K562 (cell line): Measurements from ENCODE around the gene FHIT. TPM values are rescaled to one million over a fixed set of nuclear protein-coding genes. Genes with fewer than 3 reads are reported as not detected.

Experiments used
- ATAC-seq: fragments of 200-7000 bp; cut with Tn5 transposase; 3 replicates; pipeline ENCODE4 v1.9.1; 2020; ENCODE audit warnings: moderate library complexity
- BruUV-seq: library from RNA; stranded (reverse); fragments of 400-500 nt; replicated peaks from 2 replicates; lab custom pipeline; 2021; lab: Mats Ljungman, UMichigan
- CTCF ChIA-PET: fragments of 300-600 bp; formaldehyde crosslinking; extraction: SDS; loops from one replicate; lab custom pipeline; 2021; ENCODE audit warnings: low intra/inter-chr PET ratio; lab: Yijun Ruan, JAX
- POLR2A ChIA-PET: fragments of 300-600, 350-650 bp; sonication (Branson Sonifier 250); formaldehyde crosslinking; extraction: SDS; loops from one replicate; lab custom pipeline; 2021; ENCODE audit warnings: antibody characterized with exemption, inconsistent platforms; lab: Yijun Ruan, JAX
- DNase-seq, 4 experiments: peaks; one replicate each; pipeline versions ENCODE4 v3.0.0 to v3.0.0-alpha.2; 2011 to 2018; ENCODE audit warnings: low spot score in 3 of 4, mixed read lengths in 3 of 4; ENCODE audit errors: extremely low read depth in 1 of 4
- FAIRE-seq: peaks from 2 replicates; lab custom pipeline; 2011; peaks lifted over from hg19 to GRCh38; lab: Jason Lieb, UNC
- H2AFZ ChIP-seq: 2 replicates; pipeline ENCODE4 v1.6.0; 2011; ENCODE audit warnings: low read depth, low read length, control low read depth, inconsistent platforms
- H3K27ac ChIP-seq: fragments of 200-600 bp; 3 replicates; pipeline ENCODE4 v1.8.0; 2011; ENCODE audit warnings: low read depth, mild to moderate bottlenecking, control low read depth, inconsistent platforms, low read length, moderate library complexity, mixed read lengths; ENCODE audit errors: extremely low read depth
- H3K27me3 ChIP-seq, 2 experiments: fragments of 300-600 bp in 1 of 2; 2 replicates in 1 of 2; 3 replicates in 1 of 2; pipeline versions ENCODE4 v1.6.0 to v1.8.0; 2011; ENCODE audit warnings: inconsistent platforms in 2 of 2, low read length in 2 of 2, mild to moderate bottlenecking in 1 of 2, mixed read lengths in 1 of 2, moderate library complexity in 1 of 2; ENCODE audit not compliant: control insufficient read depth in 2 of 2, insufficient read depth in 2 of 2
- H3K36me3 ChIP-seq: fragments of 300-600 bp; 3 replicates; pipeline ENCODE4 v1.8.0; 2011; ENCODE audit warnings: mild to moderate bottlenecking, low read length, inconsistent platforms; ENCODE audit not compliant: control insufficient read depth, insufficient read depth
- H3K4me1 ChIP-seq, 2 experiments: fragments of 200-600 bp in 1 of 2; replicated peaks in 1 of 2; 2 replicates in 1 of 2; 3 replicates in 1 of 2; pipeline versions ENCODE4 v1.5.1 to v1.8.0; 2011; ENCODE audit warnings: inconsistent platforms in 2 of 2, low read length in 2 of 2, mild to moderate bottlenecking in 1 of 2, mixed read lengths in 1 of 2, moderate library complexity in 1 of 2; ENCODE audit not compliant: control insufficient read depth in 2 of 2, insufficient read depth in 2 of 2
- H3K4me2 ChIP-seq: 2 replicates; pipeline ENCODE4 v1.6.1; 2011; ENCODE audit warnings: low read length, control low read depth, inconsistent platforms, mixed read lengths; ENCODE audit not compliant: insufficient read depth
- H3K4me3 ChIP-seq: fragments of 200-600 bp; sonication (generic), shearing (Covaris generic); 2 replicates; pipeline ENCODE4 v1.5.1; 2016; ENCODE audit warnings: control low read depth, inconsistent platforms
- H3K79me2 ChIP-seq: fragments of 200-600 bp; 3 replicates; pipeline ENCODE4 v1.8.0; 2011; ENCODE audit warnings: low read length, inconsistent platforms; ENCODE audit not compliant: control insufficient read depth, insufficient read depth
- H3K9ac ChIP-seq, 2 experiments: 2 replicates each; pipeline versions ENCODE4 v1.6.0 to v1.6.1; 2011; ENCODE audit warnings: low read depth in 2 of 2, low read length in 2 of 2, control low read depth in 1 of 2, inconsistent platforms in 1 of 2, mild to moderate bottlenecking in 1 of 2, mixed read lengths in 1 of 2; ENCODE audit not compliant: insufficient read depth in 1 of 2
- H3K9me1 ChIP-seq: one replicate; pipeline ENCODE4 v1.6.0; 2011; ENCODE audit warnings: inconsistent platforms, mild to moderate bottlenecking, low read length, moderate library complexity; ENCODE audit not compliant: control insufficient read depth, insufficient read depth
- H3K9me3 ChIP-seq: replicated peaks from 2 replicates; pipeline ENCODE4 v1.5.1; 2011; ENCODE audit warnings: low read depth, low read length, inconsistent platforms; ENCODE audit not compliant: control insufficient read depth, insufficient read depth
- H4K20me1 ChIP-seq: replicated peaks from 2 replicates; pipeline ENCODE4 v1.6.1; 2011; ENCODE audit warnings: low read length, inconsistent platforms, mixed read lengths; ENCODE audit not compliant: control insufficient read depth, insufficient read depth
- KLF1 ChIP-seq: fragments of 450-650 bp; IDR thresholded peaks from 2 replicates; pipeline ENCODE4 v1.6.1; 2016; ENCODE audit warnings: missing genetic modification characterization, missing compliant biosample characterization
- LARP7 ChIP-seq: fragments of 450-650 bp; IDR thresholded peaks from 2 replicates; pipeline ENCODE4 v1.6.1; 2016
- PHF21A ChIP-seq: fragments of 450-650 bp; IDR thresholded peaks from 2 replicates; pipeline ENCODE4 v1.6.1; 2017; ENCODE audit warnings: low read depth, borderline replicate concordance
- ZBTB11 ChIP-seq, 3 experiments: fragments of 200-800 bp in 1 of 3; fragments of 250-450 bp in 1 of 3; fragments of 450-650 bp in 1 of 3; sonication (Bioruptor Pico) in 1 of 3; sonication (Bioruptor generic) in 1 of 3; formaldehyde crosslinking in 1 of 3; IDR thresholded peaks; 2 replicates each; pipeline versions ENCODE4 v1.6.1 to v1.8.0; 2016 to 2022; ENCODE audit warnings: mild to moderate bottlenecking in 2 of 3, missing genetic modification characterization in 2 of 3, missing compliant biosample characterization in 1 of 3, moderate library complexity in 1 of 3
- ZNF124 ChIP-seq: sonication (generic); formaldehyde crosslinking; IDR thresholded peaks from 2 replicates; pipeline ENCODE4 v1.8.1; 2022; ENCODE audit warnings: missing genetic modification reagents
- ZNF311 ChIP-seq: fragments of 250-450 bp; sonication (Bioruptor Pico); IDR thresholded peaks from 2 replicates; pipeline ENCODE4 v1.4.0; 2020; ENCODE audit warnings: mild to moderate bottlenecking, moderate library complexity
- WGBS: fragments of 100-300 bp; shearing (Covaris generic); methylation state at CpG from one replicate; pipeline ENCODE4 v1.1.6; 2016; ENCODE audit warnings: low coverage, mixed read lengths; ENCODE audit not compliant: insufficient coverage; ENCODE audit errors: missing lambda C conversion rate; 5-methylcytosine and 5-hydroxymethylcytosine counted together
- in situ Hi-C: fragments of 300-500 bp; cut with MboI; formaldehyde crosslinking; loops from 4 replicates; pipeline ENCODE4 v1.15.0; 2018; ENCODE audit warnings: inconsistent platforms, mixed read lengths
- intact Hi-C: fragments of 100-400 bp; cut with micrococcal nuclease; formaldehyde crosslinking; loops from 2 replicates; pipeline ENCODE4 v1.14.2; 2022
- polyA plus RNA-seq, 8 experiments: library from polyadenylated mRNA; depleted of rRNA in 4 of 8; stranded (reverse) in 5 of 8; unstranded in 3 of 8; fragments of >200 nt; fragmentation: Nextera tagmentation in 2 of 8; fragmentation: Illumina TruSeq in 1 of 8; extraction: Ambion mirVana in 2 of 8; extraction: Trizol in 1 of 8; gene quantifications; 2 replicates each; pipeline versions ENCODE4 v1.2.1 to v1.2.3, GENCODE V29; 2011 to 2014; ENCODE audit warnings: inconsistent platforms in 1 of 8, missing spikeins in 1 of 8
- total RNA-seq, 7 experiments: library from RNA; depleted of rRNA in 6 of 7; stranded (reverse); fragments of >200 nt in 6 of 7; fragmentation: Illumina TruSeq in 2 of 7; extraction: Trizol in 2 of 7; gene quantifications; 2 replicates each; pipeline versions ENCODE4 v1.2.1 to v1.2.3, GENCODE V29; 2011 to 2021; ENCODE audit warnings: low replicate concordance in 1 of 7
- TF ChIP-seq, protein P1 (sequence below): fragments of 250-450 bp; sonication (Bioruptor Pico); IDR thresholded peaks from 2 replicates; pipeline ENCODE4 v1.5.0; 2021; ENCODE audit warnings: mild to moderate bottlenecking, borderline replicate concordance
- TF ChIP-seq, protein P2 (sequence below): fragments of 450-650 bp; IDR thresholded peaks from 2 replicates; pipeline ENCODE4 v1.6.1; 2016; ENCODE audit warnings: low read depth, mild to moderate bottlenecking, moderate library complexity
- TF ChIP-seq, protein P3 (sequence below): sonication (generic); formaldehyde crosslinking; IDR thresholded peaks from 2 replicates; pipeline ENCODE4 v1.5.0; 2020; ENCODE audit warnings: missing genetic modification reagents

Gene FHIT
- total and polyA plus RNA-seq, 9 of the 15 experiments (the other 6 are each of a cell fraction or from before 2014, with no cell fraction given) = 1.7 to 9.1 (median 4.3) TPM

DNA sequence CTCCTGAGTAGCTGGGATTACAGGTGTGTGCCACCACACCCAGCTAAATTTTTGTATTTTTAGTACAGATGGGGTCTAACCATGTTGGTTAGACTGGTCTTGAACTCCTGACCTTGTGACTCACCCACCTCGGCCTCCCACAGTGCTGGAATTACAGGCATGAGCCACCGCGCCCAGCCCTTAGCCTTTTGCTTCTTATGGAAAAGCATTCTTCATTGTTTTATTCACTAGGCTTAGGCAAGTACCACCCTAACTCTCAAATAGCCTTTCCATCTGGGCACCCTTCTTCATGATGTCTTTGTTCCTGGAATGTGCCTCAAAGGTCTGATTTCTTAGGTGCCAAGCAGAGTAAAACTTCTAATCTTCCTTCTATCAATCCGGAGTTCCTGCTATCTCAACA, 641.8 kb downstream of the FHIT start (continued):
- TF ChIP-seq, protein P1, sequence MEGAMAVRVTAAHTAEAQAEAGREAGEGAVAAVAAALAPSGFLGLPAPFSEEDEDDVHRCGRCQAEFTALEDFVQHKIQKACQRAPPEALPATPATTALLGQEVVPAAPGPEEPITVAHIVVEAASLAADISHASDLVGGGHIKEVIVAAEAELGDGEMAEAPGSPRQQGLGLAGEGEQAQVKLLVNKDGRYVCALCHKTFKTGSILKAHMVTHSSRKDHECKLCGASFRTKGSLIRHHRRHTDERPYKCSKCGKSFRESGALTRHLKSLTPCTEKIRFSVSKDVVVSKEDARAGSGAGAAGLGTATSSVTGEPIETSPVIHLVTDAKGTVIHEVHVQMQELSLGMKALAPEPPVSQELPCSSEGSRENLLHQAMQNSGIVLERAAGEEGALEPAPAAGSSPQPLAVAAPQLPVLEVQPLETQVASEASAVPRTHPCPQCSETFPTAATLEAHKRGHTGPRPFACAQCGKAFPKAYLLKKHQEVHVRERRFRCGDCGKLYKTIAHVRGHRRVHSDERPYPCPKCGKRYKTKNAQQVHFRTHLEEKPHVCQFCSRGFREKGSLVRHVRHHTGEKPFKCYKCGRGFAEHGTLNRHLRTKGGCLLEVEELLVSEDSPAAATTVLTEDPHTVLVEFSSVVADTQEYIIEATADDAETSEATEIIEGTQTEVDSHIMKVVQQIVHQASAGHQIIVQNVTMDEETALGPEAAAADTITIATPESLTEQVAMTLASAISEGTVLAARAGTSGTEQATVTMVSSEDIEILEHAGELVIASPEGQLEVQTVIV (CRISPR knock-in tag) = no peak
- TF ChIP-seq KLF1 (tag) = no peak

- H3K4me1 ChIP-seq = no peaks in the 10 kb centered on the region
- FAIRE-seq = no peak
- ChIA-PET POLR2A (no interaction called here), CTCF (no interaction called here)
- WGBS = 3% methylated on average over 3 of the region's 3 CpGs
- no peak overlapping the region for H3K9ac ChIP-seq
- no peak overlapping the region for H2AFZ ChIP-seq
- intact Hi-C loops (no loop called here), in situ Hi-C loops (no loop called here)
- no peaks in the 10 kb centered on the region for H3K9me1 ChIP-seq
- no peaks in the 10 kb centered on the region for H3K27me3 ChIP-seq
- no peaks in the 10 kb centered on the region for H3K79me2 ChIP-seq
- H3K27ac ChIP-seq = no peak overlapping the region
- ATAC-seq = no peak
- H3K36me3 ChIP-seq = no peaks in the 10 kb centered on the region
- DNase-seq = no peak
- no peaks in the 10 kb centered on the region for H4K20me1 ChIP-seq
- no peak overlapping the region for H3K4me3 ChIP-seq
- H3K9me3 ChIP-seq = no peaks in the 10 kb centered on the region
- BruUV-seq = no TSS peak
- H3K4me2 ChIP-seq = no peak overlapping the region
- TF ChIP-seq, protein P2, sequence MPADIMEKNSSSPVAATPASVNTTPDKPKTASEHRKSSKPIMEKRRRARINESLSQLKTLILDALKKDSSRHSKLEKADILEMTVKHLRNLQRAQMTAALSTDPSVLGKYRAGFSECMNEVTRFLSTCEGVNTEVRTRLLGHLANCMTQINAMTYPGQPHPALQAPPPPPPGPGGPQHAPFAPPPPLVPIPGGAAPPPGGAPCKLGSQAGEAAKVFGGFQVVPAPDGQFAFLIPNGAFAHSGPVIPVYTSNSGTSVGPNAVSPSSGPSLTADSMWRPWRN = no peak
- TF ChIP-seq, protein P3, sequence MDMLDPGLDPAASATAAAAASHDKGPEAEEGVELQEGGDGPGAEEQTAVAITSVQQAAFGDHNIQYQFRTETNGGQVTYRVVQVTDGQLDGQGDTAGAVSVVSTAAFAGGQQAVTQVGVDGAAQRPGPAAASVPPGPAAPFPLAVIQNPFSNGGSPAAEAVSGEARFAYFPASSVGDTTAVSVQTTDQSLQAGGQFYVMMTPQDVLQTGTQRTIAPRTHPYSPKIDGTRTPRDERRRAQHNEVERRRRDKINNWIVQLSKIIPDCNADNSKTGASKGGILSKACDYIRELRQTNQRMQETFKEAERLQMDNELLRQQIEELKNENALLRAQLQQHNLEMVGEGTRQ (CRISPR knock-in tag) = no peak
- TF ChIP-seq ZBTB11 (CRISPR knock-in tag; IDR thresholded peaks at IDR 0.05) = no peak
- no peak for TF ChIP-seq ZNF311
- no peak for TF ChIP-seq ZNF124 (CRISPR knock-in tag)
- no peak for TF ChIP-seq LARP7
- no peak for TF ChIP-seq PHF21A
Observed at GRCh38 chr3:60603860-60604259, 647.4 kb downstream of the FHIT start.
